Activated CD4-positive, alpha-beta T cell treated with anti-CD3 and anti-CD28 coated beads for 24 hours (primary cell): ENCODE data around the gene CHST11.

Experiments used
- DNase-seq, 2 donors: peaks; one replicate each; pipeline ENCODE4 v3.0.0-alpha.2; 2020; ENCODE audit warnings: low read depth in 2 of 2

CHST11 gene

DNA sequence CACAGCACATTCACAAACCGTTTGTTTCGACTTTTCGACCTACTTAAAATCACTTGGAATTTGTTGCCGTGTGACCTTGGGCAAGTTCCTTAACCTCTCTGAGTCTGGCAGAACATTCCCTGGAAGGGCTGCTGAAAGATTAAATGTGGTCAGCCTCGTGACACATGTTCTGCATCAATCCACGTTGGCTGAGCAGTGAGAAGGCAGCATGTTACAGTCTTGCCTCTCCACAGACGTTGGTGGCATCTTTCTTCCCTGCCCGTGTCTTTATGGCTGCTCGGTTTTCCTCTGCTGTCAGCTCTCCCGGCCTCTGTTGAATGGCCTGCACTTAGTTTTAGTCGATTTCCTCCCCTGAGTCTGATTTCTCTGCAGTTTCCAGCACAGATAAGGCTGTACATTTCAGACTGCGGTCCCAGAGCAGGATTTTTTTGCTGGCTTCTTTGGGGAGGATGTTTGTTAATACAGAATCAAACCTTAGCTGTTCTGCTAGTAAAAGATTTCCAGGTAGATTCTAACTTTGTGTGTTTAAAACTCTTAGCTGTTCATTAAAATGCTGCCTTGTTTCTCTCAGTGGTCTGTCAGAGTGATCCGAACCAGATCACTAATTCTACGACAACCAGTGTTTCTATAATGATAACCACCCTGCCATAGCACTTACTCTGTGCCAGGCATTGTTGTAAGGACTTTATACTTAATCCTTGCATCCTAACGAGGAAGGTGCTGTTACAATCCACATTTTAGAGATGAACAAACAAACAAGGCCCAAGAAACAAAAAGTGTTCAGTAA is 217.1 kb downstream of the CHST11 start:
- DNase-seq: no peak

GRCh38 chr12:104676636-104677035 is 219.9 kb downstream of the CHST11 start:
- DNase-seq: no peak

DNA sequence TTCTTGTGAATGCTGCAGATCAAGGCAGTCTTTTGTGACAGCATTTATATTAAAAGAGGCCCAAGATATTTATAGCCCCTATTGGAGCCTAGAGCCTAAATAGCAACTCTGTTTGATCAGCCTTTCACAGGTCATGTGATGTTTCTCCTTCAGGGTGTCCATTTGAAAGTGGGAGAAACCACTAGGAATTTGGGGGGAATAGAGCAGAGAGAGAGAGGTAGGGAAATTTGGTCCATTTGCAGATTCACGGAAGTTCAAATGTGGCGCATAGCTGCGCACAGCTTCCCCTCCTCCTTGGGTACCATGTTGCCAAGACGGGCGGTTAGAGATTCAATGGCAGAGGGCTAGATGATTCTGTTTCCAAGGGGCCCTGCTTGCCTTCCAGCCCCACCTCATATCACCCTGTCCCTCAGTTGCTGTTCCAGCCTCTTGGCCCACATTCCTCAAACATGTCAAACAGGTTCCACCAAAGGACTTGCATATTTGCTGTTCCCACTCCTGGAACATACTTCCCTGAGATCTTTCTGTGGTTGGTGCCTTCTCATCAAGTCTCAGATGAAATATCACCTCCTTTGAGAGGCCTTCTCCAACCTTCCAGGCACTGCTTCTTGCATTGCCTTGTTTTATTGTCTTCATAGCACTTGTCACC is 220.8 kb downstream of the CHST11 start:
- no peak for DNase-seq

DNA sequence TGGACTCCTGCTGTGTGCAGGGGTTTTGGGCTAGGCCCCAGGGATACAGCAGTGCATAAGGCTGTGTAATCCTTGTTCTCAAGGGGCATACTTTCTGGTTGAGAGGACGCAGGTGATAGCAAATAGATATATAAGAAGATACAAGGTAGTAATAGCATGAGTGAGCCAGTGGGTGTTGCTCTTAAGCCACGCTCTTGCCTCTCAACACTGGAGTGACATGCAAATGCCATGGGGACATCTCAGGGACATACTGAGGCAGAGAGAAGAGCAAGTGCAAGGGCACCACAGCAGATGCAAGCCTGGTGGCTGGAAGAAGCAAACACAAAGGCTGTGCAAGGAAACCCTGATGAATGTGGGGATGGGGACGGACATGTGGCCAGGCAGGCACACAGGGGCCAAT is 223.3 kb downstream of the CHST11 start:
- DNase-seq: no peak

DNA sequence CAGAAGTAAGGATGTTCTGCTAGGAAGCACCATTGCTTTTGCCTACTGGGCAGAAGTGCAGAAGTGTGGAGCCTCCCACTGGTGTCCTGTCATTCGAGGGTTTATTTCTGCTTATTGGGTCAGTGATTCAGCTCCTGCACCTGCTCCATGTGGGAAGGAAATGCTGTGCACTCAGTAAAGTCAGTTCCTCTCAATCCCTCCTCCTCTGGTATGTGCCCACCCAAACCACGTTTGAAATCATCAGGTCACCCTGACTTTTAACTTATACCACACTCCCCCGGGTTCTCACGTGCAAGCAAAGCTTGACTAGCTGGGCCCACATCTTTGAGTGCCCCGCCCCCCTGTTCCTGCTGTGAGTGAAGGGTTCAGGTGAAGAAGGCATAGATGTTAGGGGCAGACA is 223.7 kb downstream of the CHST11 start:
- no peak for DNase-seq

DNA sequence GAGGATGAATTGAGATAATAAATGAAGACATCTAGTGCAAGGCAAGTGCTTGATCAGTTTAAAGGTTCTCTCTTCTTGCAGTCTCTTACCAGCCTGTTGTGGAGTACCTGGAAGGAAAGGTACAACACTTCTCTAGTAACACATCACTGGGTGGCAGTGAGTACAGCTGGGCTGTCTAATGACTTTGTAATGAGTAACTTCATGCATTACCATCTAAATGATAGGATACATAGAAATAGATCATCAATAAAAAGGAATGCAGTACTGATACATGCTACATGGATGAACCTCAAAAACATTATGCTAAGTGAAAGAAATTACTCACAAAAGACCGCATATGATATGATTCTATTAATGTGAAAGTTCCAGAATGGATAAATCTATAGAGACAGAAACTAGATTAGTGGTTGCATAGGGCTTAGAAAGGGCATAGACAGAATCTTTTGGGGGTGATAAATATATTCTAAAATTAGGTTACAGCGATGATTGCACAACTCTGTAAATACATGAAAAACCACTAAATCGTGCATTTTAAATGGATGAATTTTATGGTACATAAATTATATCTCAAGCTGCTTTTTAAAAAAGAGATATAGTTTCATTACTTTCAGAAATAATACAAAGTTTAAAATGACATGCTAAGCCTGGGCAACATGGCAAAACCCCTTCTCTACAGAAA is 224.4 kb downstream of the CHST11 start:
- DNase-seq: no peak

- peak; percentile 55 to 68 for DNase-seq
Measured at GRCh38 chr12:104682790-104683279, 226.1 kb downstream of the CHST11 start.

GRCh38 chr12:104683831-104684503 is 227.2 kb downstream of the CHST11 start:
- DNase-seq: no peak

DNA sequence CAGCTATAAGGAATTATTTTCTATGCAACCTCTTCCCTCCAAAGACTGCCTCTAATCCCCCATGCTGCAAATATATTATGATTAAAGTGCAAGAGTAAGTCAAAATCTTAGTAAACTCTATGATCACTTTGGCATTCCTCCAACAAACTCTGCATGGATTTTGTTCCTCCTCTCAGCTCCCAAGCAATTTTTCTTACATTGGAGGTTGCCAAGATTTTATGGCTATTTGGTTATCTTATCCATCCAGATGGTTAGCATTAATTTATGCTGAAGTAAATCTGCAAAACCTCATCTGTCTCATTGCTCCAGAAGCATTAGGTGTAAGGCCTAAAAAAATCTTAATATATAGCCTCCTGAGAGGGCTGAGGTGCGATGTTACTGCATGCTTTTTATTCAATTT is 228.1 kb downstream of the CHST11 start:
- DNase-seq: no peak

GRCh38 chr12:104685366-104685765 is 228.6 kb downstream of the CHST11 start:
- no peak for DNase-seq

DNA sequence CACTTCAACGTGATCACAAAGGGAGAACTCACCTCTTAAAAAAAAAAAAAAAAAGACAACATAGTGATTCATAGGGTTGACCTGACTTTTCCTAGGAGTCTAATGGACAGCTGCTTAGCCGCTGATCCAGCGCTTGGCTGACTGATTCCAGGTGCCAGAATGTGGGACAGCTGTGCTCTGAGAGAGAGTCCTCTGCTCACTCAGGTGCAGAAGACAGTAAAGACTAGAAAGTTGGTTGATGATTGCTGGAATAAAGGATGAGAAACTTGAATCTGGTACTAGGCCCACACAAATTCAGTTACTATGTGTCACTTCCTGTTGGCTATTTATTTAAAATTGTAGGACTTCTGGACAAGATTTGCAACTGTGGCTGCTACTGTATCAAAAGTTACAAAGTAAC is 229.4 kb downstream of the CHST11 start:
- DNase-seq: no peak

DNA sequence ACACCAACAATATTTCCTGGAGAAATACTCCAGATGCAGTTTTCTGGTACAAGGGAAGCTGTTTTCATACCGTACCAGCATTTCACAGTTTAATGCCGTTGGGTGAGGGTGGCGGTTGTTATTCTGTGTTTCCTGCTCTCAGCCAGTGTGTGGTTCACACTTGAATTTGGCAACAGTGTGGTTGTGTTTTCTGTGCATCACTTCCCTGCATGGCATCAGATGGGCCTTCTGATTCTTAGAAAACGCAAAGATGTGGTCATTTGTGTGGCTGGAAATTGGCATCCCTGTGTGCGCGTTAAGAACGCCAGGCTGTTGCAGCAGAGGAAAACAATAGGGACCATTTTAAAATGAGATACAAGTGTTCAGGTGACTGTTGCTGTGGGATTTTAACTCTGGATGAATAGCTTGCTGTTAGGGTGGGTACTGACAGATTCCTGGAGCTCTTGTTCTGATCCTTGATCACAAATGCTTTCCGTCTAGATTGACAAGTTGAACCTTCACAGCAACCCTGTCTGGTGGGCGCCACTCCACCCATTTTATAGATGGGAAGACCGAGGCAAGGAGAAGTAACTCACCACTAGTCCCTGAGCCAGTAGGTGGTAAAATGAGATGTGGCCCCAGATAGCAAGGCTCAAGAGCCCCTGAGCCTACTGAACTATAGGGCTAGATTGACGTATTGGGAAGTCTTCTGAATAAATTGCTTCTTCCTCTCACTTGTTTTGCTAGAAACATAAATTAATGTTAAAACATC is 231.2 kb downstream of the CHST11 start:
- DNase-seq: no peak

- DNase-seq: no peak
Measured at GRCh38 chr12:104689635-104690034, 232.9 kb downstream of the CHST11 start.

DNA sequence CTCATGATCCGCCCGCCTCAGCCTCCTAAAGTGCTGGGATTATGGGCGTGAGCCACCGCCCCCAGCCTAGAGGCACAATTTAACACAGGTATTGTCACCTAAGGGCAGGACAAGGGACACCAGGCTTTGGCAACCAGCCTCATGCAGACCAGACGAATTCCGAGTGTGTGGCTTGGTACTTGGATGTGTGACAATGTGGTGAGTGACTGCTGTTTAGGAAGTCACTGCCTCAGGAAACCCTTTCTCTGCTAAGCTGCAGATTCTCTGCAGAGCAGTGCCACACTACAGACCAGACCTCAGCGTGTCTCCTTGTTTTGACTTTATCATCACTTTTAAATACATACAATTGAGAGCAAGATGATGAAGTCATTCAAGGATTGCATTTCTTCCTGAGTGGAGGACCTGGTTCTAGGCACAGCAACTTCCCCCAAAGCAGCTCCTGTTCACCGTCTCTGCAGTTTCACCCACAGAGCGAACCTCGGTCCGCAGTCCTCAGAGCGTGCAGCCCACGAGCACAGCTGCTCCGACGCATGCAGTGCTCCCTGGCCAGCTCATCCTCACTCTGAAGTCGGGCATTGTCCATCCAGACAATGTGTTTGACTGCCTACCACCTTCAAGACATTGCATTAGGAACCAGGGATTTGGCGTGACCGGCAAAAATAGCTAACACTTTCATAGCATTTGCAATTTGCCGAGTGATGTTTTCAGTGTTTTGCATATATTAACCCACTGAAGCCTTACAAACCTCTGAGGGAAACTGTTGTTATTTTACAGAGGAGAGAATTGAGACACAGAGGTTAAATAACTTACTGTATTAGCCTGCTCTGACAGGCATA is 235.2 kb downstream of the CHST11 start:
- DNase-seq: no peak

- no peak for DNase-seq
Measured at GRCh38 chr12:104692557-104693218, 235.9 kb downstream of the CHST11 start.

DNA sequence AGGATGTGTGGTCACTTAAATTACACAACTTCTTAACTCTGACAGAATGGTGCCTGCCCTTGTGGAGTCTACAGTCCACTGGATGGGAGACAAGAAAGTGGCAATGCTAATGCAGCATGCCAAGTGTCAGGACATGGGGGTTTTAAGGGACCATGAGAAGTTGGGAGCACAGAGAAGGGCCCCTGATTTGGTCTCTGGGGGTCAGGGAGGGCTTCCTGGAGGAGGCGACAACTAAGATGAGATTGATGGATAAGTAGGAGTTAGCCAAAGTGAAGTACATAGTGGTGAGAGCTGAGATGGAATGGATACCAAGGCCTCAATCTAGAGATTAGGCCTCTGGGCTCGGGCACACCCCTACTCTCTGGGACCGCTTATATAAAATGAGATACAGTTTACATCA is 236.7 kb downstream of the CHST11 start:
- DNase-seq: no peak

- no peak for DNase-seq
Measured at GRCh38 chr12:104694161-104694560, 237.4 kb downstream of the CHST11 start.

DNA sequence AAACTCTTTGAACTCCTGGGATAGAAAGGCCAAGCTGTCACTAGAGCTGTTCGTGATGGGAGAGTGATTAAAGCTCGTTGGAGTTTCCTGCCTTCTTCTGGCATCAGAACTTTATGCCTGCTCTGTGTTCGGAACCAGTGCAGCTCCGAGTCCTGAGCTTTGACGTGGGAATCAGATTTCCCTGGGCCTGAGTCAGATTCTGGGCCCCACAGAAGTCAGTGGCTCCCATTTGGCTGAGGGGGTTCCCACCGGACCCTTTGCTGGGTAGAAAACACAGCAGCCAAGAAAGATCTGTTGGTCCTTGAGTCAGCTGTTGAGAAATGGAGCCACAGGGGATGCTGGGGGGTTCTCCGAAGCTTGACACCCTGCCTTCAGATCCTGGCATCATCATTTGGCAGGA is 238.0 kb downstream of the CHST11 start:
- no peak for DNase-seq

GRCh38 chr12:104695453-104696148 is 238.9 kb downstream of the CHST11 start:
- peak; percentile 63 to 72 for DNase-seq
